Fibroblast of lung (primary cell): Measurements from ENCODE around the gene IDI1.

Experiments used
- EZH2 ChIP-seq: IDR thresholded peaks from 2 replicates; pipeline ENCODE4 v1.5.1; 2012; ENCODE audit warnings: low read length, control low read depth, mild to moderate bottlenecking; ENCODE audit errors: missing control alignments
- TF ChIP-seq, protein P1 (sequence below), 2 donors: IDR thresholded peaks in 1 of 2; conservative IDR thresholded peaks in 1 of 2; 1 replicate in 1 of 2; 2 replicates in 1 of 2; pipeline ENCODE4 v1.5.1; 2011 to 2012; ENCODE audit warnings: low read length in 2 of 2, control low read depth in 1 of 2, inconsistent platforms in 1 of 2, low read depth in 1 of 2, mild to moderate bottlenecking in 1 of 2

DNA sequence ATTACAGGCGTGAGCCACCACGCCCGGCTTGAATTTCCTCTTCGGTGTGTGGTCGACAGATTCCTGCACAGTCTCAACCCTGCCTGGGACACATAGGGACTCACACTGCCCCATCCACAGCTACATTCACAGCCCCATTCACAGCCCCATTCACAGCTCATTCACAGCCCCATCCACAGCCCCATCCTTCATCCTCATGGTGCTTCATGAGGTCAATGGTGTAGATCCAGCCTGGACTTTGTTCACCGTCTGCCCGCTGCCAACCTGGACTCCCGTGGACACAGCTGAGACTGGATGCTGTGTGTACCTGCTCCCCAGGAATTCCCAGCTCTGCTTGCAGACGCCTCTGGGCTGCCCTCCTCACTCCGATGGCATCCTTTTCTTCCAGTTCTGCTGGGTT lies 28.5 kb downstream of the IDI1 start:
- TF ChIP-seq, protein P1, sequence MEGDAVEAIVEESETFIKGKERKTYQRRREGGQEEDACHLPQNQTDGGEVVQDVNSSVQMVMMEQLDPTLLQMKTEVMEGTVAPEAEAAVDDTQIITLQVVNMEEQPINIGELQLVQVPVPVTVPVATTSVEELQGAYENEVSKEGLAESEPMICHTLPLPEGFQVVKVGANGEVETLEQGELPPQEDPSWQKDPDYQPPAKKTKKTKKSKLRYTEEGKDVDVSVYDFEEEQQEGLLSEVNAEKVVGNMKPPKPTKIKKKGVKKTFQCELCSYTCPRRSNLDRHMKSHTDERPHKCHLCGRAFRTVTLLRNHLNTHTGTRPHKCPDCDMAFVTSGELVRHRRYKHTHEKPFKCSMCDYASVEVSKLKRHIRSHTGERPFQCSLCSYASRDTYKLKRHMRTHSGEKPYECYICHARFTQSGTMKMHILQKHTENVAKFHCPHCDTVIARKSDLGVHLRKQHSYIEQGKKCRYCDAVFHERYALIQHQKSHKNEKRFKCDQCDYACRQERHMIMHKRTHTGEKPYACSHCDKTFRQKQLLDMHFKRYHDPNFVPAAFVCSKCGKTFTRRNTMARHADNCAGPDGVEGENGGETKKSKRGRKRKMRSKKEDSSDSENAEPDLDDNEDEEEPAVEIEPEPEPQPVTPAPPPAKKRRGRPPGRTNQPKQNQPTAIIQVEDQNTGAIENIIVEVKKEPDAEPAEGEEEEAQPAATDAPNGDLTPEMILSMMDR (conservative IDR thresholded peaks at IDR 0.05 in 1 of 2, IDR thresholded peaks at IDR 0.05 in 1 of 2; ENCODE audit: low read depth in 1 of 2, low read length in 2 of 2) = no peak
- TF ChIP-seq EZH2 = no peak
